GM10248 (cell line): ENCODE results near the gene MAP3K9.

Source experiments
- CTCF ChIA-PET: fragments of 300-600 bp; sonication (Branson Sonifier 250); formaldehyde crosslinking; extraction: SDS; loops from one replicate; lab custom pipeline; 2021; ENCODE audit warnings: antibody characterized with exemption; lab: Yijun Ruan, JAX
- POLR2A ChIA-PET: fragments of 350-650 bp; sonication (Branson Sonifier 250); formaldehyde crosslinking; extraction: SDS; loops from one replicate; lab custom pipeline; 2020; ENCODE audit warnings: antibody characterized with exemption; lab: Yijun Ruan, JAX
- DNase-seq: peaks from one replicate; pipeline ENCODE4 v3.0.0; 2012; ENCODE audit errors: extremely low spot score
- CTCF ChIP-seq: IDR thresholded peaks from 2 replicates; pipeline ENCODE4 v1.5.1; 2012; ENCODE audit warnings: mild to moderate bottlenecking, low read depth; ENCODE audit errors: extremely low read depth, missing control alignments, control extremely low read depth

Gene MAP3K9

GRCh38 chr14:70832561-70833305 lies 23.4 kb upstream of the MAP3K9 start:
- ChIA-PET CTCF (interaction anchor here (7.8 kb wide), 1 partner anchor 13 kb away, joined by 81 read pairs; no protein-coding TSS in a partner anchor), POLR2A (no interaction called here)
- no peak for TF ChIP-seq CTCF
- no peak for DNase-seq

GRCh38 chr14:70830998-70831781 lies 21.9 kb upstream of the MAP3K9 start:
- no peak for DNase-seq
- POLR2A ChIA-PET, result no interaction called here
- CTCF ChIA-PET, result interaction anchor here (0.9 to 7.8 kb wide), 3 partner anchors 11 to 124 kb away, joined by 4 to 81 read pairs (median 6); no protein-coding TSS in a partner anchor
- no peak for TF ChIP-seq CTCF

- ChIA-PET CTCF (interaction anchor here (0.8 to 7.8 kb wide), 8 partner anchors 8 to 127 kb away, joined by 3 to 81 read pairs (median 3); partner anchors contain the start of gene PCNX1), POLR2A (no interaction called here)
- DNase-seq, result no peak
- no peak for TF ChIP-seq CTCF
Measured at GRCh38 chr14:70828188-70828587, 18.9 kb upstream of the MAP3K9 start.

- no peak for DNase-seq
- CTCF ChIA-PET, result interaction anchor here (0.8 to 7.8 kb wide), 10 partner anchors 8 to 176 kb away, joined by 3 to 81 read pairs (median 3); partner anchors contain the start of gene PCNX1
- TF ChIP-seq CTCF, result no peak
- POLR2A ChIA-PET, result no interaction called here
Measured at GRCh38 chr14:70827752-70828151, 18.4 kb upstream of the MAP3K9 start.

- ChIA-PET CTCF (interaction anchor here (0.6 to 7.8 kb wide), 9 partner anchors 8 to 175 kb away, joined by 3 to 81 read pairs (median 3); partner anchors contain the start of gene PCNX1), POLR2A (no interaction called here)
- DNase-seq, result no peak
- no peak for TF ChIP-seq CTCF
Measured at GRCh38 chr14:70827347-70827746, 18.0 kb upstream of the MAP3K9 start.

GRCh38 chr14:70823281-70823680 lies 14.0 kb upstream of the MAP3K9 start:
- DNase-seq, result no peak
- TF ChIP-seq CTCF, result no peak
- ChIA-PET POLR2A (interaction anchor here (0.8 kb wide), 1 partner anchor 54 kb away, joined by 8 read pairs; no protein-coding TSS in a partner anchor), CTCF (interaction anchor here (1.0 to 2.3 kb wide), 4 partner anchors 14 to 736 kb away, joined by 4 to 8 read pairs (median 5); partner anchors contain the start of genes MAP3K9 and PCNX1)
